ENCODE measurements around the gene ESYT3.
"Not testable (repeated sequence)": the region's sequence is repeated elsewhere in the genome, so short reads cannot be mapped to it uniquely, and the experiment has no call there.

The ESYT3 gene

DNA sequence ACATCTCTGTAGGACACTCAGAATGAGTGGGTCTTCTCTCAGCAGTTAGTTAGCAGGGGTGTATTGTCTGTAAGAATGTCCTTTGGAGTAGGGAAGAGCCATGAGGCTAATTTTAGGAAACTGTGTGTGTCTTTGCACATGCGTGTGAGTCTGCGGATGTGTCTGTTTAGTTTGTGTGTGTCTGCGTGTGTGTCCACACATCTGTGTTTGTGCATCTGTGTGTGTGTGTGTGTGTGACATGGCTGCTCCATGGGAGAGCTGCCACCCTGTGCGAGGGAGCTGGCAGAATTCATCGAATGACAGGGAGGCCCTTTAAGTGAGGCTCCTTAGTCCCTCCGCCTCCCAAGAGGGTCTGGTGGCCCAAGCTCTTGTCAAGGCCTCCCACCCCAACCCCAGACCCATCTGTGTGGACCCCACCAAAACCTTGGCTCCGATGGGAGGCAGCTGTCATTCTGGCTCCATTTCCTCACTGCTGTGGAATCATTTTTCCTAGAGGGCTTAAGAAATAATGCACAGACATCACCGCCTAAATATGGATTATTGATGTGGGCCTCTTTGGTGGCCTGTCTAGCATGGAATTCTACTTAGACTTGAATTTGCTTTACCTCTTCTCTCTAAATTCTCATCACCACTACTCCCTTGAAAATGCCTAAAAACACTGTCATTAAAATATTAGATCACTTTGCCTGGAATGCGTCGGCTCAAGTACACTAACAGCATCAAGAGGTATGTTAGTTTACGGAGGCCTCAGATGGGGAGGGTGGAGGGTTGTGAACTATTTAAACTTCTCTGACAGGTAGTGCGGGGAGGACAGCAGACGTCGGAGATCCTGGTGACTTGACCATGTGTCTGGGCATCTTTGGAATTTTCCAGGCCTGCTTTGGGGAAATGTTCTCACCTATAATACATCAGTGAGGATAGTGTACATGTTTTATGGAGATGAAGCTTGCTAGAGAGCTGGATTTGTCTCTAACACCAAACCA is 9.4 kb downstream of the ESYT3 start:
- DNase-seq = no peak

DNA sequence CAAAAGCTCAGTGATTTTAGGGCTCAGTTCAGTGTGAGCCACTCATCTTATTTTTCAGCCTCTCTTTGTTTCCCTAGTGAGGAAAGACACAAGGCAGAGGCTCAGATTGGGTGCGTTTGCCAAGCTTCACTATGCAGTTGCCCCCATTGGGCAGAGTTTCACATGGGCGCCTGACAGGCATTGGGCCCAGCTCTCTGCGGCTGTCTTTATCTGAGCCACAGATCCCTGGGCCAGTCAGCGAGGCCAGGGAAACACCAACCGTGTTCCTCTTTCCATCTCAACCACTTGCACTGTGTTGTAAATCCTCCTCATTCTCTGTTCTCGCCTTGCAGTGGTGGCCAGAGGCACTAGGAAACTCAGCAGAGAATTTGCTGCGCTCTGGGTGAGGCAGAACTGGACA is 10.8 kb downstream of the ESYT3 start:
- DNase-seq = no peak

DNA sequence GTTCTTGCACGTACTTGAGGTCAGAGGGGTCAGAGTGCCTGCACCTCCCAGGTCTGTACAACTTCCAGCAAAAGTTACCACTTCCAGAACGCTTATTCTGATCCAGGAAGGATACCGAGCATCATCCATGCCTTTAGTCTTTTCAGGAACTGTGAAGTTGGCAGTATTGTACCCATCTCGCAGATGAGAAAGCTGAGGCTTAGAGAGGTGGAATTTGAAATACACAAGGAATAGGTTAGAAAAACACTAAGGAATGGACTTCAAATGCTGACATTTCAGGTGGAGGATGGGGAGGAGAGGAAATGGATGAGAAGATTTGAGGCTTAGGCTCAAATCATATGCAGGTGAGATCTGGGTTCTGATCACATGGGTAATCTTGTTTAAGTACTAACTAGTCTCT is 11.2 kb downstream of the ESYT3 start:
- no peak for DNase-seq

DNA sequence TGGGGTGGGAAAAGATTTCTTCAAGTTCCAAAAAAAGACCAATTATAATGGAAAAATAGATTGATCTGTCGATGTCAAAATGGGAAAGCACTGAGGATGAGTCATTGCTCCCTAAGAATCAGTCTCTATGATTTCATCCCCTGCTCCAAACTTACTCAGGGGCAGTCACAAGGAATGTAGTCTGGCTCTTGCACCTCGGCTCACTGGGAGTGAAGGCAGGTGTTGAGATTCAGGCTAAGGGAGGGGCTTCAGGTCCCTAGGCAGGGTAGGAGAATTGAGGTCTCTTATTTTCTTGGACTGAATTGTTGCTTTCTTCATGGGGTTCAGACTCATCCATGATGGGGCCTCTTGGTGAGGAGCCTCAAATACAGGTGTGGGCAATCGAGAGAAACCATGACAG is 14.2 kb downstream of the ESYT3 start:
- DNase-seq = no peak

DNA sequence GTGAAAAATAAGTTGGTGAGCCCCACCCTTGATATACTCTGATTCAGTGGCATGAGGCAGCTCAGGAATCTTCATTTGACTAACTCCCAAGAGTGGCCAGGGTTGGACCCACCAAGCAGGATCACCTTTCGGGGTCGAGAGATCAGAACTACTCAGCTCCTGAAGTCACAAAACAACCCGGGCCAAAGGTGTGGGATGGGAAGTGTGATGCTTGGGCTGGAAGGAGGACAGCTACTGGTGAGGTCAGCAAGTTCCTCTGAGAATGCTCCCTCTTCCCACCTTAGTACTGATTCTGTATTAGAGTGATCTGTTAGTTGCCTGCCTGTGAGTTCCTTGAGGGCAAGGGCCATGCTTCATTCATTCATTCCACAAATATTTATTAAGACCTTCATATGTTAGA is 15.1 kb downstream of the ESYT3 start:
- DNase-seq = no peak

DNA sequence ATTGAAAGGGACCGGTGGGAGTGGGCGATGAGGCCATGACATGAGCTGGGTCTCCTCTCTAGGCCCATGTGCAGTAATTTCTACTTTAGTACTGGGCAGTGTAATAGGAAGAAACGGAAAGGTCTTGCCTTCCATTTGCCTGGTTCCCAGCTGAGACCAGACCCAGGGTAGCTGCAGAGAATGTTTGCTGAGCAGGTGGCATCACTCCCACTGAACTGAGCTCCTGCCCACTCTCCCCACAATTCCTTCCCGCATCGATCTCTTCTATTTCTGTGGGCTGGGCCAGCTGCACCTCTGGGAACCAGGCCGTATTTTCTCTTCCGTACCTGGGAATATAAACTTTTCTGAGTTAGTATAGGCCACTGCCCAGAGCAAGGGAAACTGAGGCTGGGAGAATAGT is 15.8 kb downstream of the ESYT3 start:
- DNase-seq = no peak

DNA sequence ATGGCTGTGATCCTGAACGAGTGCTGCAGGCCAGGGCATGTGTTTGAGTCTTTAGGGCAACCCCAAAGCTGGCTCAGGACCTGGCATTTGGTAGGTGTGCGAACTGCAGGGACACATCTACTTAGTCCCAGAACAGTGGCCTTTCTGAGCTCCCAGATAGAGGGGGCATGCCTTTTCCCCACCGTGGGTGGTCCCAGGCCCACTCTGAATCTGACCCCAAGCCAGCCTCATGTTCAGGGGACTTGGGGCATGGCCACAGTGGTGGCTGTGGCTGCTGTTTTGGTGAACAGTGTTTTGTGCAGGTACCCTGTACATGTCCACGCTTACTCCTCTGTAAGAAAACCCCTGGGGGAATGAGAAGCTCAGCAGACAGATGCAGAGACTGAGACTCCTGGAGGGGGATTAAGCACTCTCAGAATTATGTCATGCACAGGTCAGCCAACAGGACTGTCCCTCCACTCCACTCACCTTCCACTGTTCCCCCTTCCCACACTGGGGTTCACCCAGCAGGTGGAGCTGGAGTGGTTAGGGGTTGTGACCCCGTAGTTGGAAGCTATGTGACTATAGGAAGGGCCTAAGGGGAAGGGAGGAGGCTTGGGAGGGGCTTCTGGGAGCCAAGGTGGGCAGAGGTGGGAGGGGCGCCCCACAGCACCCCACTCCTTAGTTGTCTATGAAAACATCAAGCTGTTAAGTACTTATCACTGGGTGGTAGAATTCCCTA is 16.4 kb downstream of the ESYT3 start:
- no peak for DNase-seq

DNA sequence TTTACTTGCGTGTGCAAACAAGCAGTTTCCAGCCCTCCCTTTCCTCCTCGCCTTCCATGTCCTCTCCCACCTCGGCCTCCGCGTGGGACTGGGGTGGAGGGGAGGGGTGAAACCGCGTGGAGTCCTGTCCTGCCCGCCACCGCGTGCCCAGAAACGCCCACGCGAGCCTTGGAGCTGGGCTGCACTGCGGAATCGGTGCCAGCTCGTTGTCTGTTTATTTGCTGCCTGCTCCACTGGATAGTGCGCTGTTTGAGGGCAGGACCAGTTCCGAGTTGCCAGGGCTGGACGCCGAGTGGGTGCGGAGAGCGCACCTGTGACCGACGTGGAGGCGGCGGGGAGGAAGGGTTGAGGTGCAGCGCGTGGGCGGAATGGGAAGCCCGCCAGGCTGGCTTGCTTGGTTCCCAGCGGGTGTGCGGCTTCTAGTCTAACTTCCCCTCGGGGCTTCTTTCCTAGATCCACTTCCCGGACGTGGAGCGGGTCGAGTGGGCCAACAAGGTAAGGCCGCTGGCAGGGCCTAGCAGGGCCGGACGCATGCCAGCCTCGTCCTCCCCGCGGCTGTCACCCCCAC is 17.3 kb downstream of the ESYT3 start:
- DNase-seq = no peak

DNA sequence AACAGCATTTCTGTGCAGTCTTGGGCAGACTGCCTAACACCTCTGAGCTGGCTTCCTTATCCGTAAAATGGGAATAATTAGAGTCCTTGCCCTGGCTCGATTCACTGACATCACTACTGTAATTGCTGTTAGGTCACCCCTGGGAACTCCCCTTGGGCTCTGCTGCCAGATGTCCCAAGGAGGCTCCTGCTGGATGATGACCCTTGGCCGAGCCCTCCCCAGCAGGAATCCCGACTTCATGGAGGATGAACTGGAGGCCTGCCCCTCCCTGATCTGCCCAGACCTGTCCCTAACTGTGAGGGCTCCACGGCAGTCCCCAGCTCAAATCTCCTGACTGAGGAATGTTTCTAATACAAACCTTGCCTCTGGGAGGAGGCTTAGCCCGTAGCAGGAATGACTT is 18.0 kb downstream of the ESYT3 start:
- no peak for DNase-seq

DNA sequence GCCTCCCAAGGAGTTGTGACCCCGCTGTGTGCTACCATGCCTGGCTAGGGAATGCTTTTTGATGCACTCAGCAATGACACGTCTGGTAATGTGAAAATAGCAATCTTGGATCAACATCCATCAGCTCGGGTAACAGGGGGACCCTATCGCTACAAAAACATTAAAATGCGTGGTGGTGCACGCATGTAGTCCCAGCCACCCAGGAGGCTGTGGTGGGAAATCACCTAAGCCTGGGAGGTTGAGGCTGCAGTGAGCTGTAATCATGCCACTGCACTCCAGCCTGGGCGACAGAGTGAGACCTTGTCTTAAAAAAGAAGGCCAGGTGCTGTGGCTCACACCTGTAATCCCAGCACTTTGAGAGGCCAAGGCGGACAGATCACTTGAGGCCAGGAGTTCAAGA is 19.5 kb downstream of the ESYT3 start:
- DNase-seq = not testable (repeated sequence)

DNA sequence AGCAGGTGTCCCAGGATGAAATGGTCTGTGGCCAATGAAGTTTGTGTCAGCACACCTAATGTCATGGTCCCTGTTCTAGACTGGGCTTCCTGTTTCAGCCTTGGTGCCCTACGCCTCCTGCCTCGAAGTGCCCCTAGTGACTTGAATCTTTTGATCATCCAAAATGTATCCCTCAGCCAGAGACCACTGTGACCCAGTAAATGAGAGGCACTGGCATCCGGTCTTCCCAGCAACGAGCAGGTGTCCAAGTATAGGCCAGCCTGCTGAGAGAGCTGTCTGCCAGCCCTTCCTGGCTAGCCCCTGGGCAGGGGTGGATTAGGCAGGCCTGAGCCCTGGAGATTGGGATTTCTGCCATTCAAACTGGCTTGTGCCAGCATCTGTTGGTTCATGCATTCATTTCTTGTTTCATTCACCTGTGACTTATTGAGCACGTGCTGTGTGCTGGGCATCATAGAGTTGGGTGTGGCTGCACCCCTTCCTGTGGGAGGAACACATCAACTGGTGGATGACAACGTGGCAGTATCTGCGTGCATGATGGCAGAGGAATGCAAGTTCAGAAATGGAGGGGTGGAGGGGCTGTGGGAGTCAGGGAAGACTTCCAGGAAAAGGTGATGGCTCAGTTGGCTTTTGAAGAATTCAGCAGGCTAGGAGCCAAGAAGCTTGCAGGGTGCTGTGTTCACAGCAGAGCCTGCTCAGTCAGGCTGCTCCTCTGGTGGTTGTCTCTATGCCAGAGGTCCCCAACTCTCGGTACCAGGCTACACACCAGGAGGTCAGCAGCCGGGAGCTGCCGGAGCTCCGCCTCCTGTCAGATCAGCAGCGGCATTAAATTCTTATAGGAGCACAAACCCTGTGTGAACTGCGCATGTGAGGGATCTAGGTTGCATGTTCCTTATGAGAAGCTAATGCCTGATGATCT is 21.6 kb downstream of the ESYT3 start:
- DNase-seq = no peak

DNA sequence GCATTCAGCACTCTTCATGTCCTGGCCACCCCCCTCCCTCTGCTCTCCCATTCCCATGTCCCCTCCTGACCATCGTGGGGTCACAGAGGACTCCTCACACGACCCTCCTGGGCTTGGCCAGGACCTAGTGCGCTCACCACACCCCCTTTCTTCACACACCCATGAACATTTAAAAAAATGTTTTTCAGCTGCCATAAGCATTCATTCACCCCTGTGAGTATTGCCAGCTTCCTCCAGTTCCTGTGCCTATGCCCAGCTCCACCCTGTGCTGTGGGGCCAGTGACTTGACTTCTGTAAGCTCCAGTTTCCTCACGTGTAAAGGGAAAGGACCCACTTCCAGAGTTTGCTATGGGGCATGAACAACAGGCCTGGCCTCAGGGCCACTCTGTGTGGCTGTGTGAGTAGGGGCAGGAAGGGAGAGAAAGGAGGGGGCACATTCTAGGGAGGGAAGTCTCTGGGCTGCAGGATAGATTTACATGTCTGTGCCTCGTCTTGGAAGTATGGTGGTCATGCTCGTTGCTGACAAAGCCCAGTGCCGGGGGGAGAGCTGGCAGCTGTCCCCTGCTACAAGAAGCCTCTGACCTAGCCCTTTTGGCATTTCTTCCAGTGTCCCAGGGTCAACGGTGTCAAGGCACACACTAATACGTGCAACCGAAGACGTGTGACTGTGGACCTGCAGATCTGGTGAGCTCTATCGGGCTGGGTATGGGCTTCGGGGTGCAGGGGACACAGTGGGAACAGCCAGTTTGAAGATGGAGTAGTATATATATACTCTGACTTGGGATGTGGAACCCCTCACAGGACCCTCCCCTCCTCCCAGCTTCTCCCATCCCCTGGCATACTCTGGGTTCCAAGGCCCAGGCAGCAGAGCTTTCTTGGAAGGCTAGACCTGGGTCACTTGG is 22.8 kb downstream of the ESYT3 start:
- DNase-seq = no peak

DNA sequence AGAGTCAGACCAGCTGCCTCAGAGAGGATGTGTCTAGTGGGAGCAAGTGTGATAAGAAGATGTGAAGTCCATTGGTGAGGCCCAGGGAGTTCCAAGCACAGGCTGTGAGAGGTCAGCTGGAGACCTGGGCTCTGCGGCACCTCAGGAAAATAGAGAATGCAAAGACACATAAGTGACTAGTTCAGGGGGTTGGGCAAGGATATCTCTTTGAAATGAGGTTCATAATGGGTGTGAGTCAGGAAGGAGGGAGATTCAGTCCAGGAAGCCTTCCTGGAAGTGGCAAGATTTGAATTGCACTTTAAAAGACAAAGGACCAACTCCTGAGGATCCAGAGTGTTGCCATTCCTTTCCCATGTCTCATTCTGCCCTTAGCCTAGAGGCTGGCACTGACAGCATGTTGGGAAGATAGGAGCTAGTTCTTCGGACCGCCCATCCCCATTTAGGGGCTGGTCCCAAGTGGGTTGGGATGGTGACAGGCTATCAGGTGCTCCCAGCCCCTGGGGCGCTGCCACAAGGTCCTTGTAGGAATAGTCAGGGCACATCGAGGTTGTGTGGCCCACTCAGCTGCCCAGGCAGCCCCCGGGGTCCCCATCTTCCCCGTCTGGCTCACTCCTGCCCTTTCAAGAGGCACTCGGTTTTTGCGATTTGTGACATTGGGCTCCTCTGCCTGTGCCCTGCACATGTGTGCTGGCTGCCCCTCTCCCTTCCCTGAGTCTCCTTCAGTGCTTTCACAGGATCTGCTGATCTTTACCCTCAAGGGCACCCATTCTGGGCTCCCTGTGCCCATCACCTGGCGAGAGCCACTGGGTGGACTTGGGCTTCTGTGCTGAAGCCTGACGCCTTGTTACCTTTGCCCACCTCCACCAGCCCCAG is 23.7 kb downstream of the ESYT3 start:
- no peak for DNase-seq

DNA sequence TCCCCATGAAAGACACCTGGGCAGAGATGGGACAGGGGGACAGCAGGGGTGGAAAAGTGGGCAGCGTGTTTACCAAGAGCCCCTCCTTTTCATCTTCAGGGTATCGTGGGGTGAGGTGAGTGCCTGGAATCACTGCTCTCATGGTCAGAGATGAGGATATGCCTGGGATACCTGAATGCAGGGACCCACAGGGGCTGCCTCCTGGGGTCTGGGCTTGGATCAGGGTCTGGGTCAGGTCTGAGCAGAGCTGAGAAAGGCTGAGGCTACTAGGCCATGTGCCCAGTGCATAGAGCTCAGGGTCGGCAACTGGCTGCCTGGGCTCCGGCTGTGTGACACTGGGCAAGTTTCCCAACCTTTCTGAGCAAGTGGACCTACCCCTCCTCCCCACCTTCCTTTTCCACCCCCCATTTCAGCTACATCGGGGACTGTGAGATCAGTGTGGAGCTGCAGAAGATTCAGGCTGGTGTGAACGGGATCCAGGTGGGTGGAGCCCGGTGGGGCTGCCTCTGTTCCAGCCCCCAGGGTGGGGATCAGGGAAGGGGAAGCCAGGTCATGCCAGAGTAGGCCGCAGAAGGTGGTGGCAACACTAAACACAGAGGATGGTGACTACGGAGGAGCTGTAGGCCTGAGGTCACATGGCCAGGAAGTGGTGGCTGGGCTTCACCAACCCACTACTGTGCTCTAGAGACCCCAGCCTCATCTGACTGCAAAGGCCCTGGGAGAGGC is 24.5 kb downstream of the ESYT3 start:
- no peak for DNase-seq

DNA sequence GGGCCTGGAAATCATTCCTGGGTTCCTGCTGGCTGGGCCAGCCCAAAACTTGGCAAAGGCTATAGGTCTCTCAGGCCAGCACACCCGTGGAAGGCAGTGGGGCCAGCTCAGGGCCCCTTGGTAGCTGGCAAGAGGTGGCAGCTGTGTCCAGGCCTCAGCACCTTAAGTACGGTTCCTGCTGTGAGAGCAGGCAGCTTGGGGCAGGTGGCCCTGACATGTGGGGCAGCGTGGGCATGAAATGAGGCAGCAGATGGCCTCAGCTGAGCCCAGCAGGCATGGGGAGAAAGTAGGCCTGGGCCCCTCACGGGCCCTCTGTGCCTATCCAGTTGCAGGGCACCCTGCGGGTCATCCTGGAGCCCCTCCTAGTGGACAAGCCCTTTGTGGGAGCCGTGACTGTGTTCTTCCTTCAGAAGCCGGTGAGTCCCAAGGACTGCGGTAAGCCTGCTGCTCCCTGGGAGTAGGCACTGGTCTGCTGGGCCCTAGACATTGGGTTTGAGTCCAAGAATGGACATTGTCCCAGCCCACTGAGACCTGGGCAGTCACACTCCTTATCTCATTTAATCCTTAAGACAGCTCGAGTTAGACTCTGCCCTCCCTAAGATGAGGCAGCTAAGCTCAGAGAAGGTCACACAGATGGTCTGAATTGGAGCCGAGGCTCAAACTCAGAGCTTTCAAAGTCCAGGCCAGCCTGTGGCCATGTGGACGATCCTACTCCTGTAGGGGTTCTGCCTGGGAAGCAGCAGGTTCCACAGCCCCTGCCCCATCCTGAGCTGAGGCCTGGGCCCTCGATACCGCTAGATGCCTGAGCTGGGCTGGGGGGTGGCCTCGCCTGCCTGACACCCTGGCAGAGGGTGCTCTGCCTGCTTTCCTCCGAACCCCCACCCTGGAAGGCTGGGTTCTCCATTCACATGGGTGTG is 25.5 kb downstream of the ESYT3 start:
- DNase-seq = no peak

DNA sequence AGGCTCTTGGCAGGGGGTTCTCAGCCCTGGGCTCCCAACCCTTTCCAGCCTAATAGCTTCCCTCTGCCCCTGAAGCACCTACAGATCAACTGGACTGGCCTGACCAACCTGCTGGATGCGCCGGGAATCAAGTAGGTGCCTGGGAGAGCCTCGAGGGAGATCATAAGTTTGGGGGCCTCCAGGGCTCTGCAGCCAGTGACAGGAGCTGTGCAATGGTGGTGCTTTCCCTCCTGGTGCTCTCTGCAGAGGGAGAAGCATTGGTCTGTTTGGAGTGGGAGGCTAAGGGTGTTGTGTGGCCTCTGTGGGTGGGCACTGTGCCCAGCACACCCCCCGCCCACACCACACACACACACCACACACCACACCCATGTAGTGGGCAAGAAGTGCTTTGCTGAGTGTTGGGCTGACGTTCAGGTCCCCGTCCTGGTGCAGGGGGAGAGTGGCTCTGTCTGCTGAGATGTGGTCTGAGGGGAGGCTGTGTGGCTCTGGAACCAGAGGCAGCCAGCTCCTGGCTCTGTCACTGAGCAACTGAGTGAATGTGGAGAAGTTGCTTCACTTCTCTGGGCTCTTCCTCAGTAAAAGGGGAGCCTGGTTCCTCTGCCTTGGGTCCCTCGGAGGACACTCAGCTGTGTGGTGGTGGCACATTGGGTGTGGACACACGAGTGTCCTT is 26.3 kb downstream of the ESYT3 start:
- DNase-seq = no peak

DNA sequence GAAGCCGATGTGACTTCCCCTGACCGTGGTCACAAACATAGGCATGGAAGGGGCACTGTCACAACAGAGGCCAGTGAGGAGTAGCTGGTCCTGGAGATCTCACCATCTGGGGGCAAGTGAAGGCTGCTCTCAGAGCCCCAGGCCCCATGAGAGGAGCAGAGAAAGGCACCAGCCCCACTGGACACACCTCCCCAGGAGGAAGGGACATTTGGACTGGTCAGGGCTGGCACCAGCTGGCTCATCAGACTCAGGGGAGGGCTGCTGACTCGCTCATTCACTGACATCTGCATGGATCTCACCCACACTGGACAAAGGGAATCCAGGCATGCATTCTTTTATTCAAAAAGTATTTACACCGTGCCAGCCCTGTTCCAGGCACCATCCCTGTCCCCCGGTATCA is 26.8 kb downstream of the ESYT3 start:
- DNase-seq = no peak

DNA sequence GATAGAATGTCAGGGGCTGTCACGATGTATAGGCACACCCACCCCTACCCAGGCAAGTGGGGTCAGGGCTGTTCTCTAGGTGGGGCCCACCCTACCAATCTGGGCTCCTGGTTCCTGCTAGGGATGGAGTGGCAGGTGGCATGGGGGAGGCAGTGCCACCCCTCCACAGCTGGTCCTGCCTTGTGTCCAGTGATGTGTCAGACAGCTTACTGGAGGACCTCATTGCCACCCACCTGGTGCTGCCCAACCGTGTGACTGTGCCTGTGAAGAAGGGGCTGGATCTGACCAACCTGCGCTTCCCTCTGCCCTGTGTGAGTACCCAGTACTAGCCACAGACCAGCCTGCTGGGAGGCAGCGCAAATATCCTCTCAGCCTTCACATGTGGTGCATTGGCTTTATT is 27.5 kb downstream of the ESYT3 start:
- no peak for DNase-seq

All from activated gamma-delta T cell treated with Interleukin-2 at 50 U/mL for 16 hours (primary cell).